ENCODE data around the gene ANKRD52.

- no peak for TF ChIP-seq CTCF (optimal IDR thresholded peaks at IDR 0.05 in 1 of 3, IDR thresholded peaks at IDR 0.05 in 1 of 3, conservative IDR thresholded peaks at IDR 0.05 in 1 of 3; ENCODE audit: extremely low read depth in 1 of 3, insufficient read depth in 2 of 3, low read length in 3 of 3)
- TF ChIP-seq EZH2 (IDR thresholded peaks at IDR 0.05; ENCODE audit: low read length) = no peak
Measured at GRCh38 chr12:56237552-56237951, 20.6 kb downstream of the ANKRD52 start.
